HepG2 (cell line): Measurements from ENCODE around the gene TPP2. TPM values are rescaled to one million over a fixed set of nuclear protein-coding genes. Genes with fewer than 3 reads are reported as not detected.

ENCODE experiments used
- ATAC-seq: fragments of 200-7000 bp; cut with Tn5 transposase; 3 replicates; pipeline ENCODE4 v1.9.1; 2020; ENCODE audit warnings: mild to moderate bottlenecking, moderate library complexity
- BruUV-seq: library from RNA; stranded (reverse); fragments of 400-500 nt; replicated peaks from 2 replicates; lab custom pipeline; 2021; lab: Mats Ljungman, UMichigan
- CTCF ChIA-PET: fragments of 300-600 bp; formaldehyde crosslinking; extraction: SDS; loops from one replicate; lab custom pipeline; 2021; ENCODE audit warnings: low total read pairs, inconsistent platforms, low intra/inter-chr PET ratio; lab: Yijun Ruan, JAX
- POLR2A ChIA-PET: fragments of 350-600 bp; sonication (Branson Sonifier 250); formaldehyde crosslinking; loops from one replicate; lab custom pipeline; 2020; ENCODE audit warnings: antibody characterized with exemption, inconsistent platforms; lab: Yijun Ruan, JAX
- DNase-seq: peaks from one replicate; pipeline ENCODE4 v3.0.0-alpha.2; 2015; ENCODE audit warnings: low spot score
- FAIRE-seq: peaks from 3 replicates; lab custom pipeline; 2011; peaks lifted over from hg19 to GRCh38; lab: Jason Lieb, UNC
- H2AFZ ChIP-seq: one replicate; pipeline ENCODE4 v1.6.1; 2011; ENCODE audit warnings: low read length, inconsistent platforms
- H3K27ac ChIP-seq: fragments of 300-600 bp; 3 replicates; pipeline ENCODE4 v1.8.0; 2011; ENCODE audit warnings: mixed run types, mild to moderate bottlenecking, mixed read lengths, low read length, inconsistent platforms; ENCODE audit not compliant: insufficient read depth; ENCODE audit errors: extremely low read length
- H3K27me3 ChIP-seq, 2 experiments: fragments of 200-600 bp in 1 of 2; 2 replicates in 1 of 2; 3 replicates in 1 of 2; pipeline versions ENCODE4 v1.6.0 to v1.8.0; 2011; ENCODE audit warnings: low read length in 2 of 2, mild to moderate bottlenecking in 2 of 2, moderate library complexity in 2 of 2, inconsistent platforms in 1 of 2; ENCODE audit not compliant: insufficient read depth in 2 of 2, control insufficient read depth in 1 of 2
- H3K36me3 ChIP-seq, 2 experiments: fragments of 200-600 bp in 1 of 2; replicated peaks in 1 of 2; 2 replicates in 1 of 2; 3 replicates in 1 of 2; pipeline versions ENCODE4 v1.5.1 to v1.8.0; 2011; ENCODE audit warnings: low read length in 2 of 2, inconsistent platforms in 1 of 2; ENCODE audit not compliant: insufficient read depth in 2 of 2, control insufficient read depth in 1 of 2
- H3K4me1 ChIP-seq: 2 replicates; pipeline ENCODE4 v1.5.1; 2012; ENCODE audit warnings: low read length, inconsistent platforms; ENCODE audit not compliant: insufficient read depth
- H3K4me2 ChIP-seq: 2 replicates; pipeline ENCODE4 v1.6.0; 2011; ENCODE audit warnings: low read depth, low read length, inconsistent platforms
- H3K4me3 ChIP-seq, 3 experiments: fragments of 200-600 bp in 1 of 3; sonication (generic), shearing (Covaris generic) in 1 of 3; replicated peaks in 1 of 3; 2 replicates each; pipeline ENCODE4 v1.5.1; 2011 to 2016; ENCODE audit warnings: low read length in 3 of 3, inconsistent platforms in 2 of 3, low read depth in 2 of 3, mild to moderate bottlenecking in 2 of 3, control low read depth in 1 of 3, mixed read lengths in 1 of 3; ENCODE audit not compliant: insufficient read depth in 1 of 3
- H3K79me2 ChIP-seq: one replicate; pipeline ENCODE4 v1.6.1; 2011; ENCODE audit warnings: low read length, inconsistent platforms; ENCODE audit not compliant: insufficient read depth
- H3K9ac ChIP-seq: 2 replicates; pipeline ENCODE4 v1.6.0; 2011; ENCODE audit warnings: mild to moderate bottlenecking, low read depth, low read length, inconsistent platforms; ENCODE audit not compliant: insufficient read depth
- H3K9me3 ChIP-seq: 2 replicates; pipeline ENCODE4 v1.5.1; 2012; ENCODE audit warnings: mild to moderate bottlenecking, low read length
- H4K20me1 ChIP-seq: 2 replicates; pipeline ENCODE4 v1.6.0; 2011; ENCODE audit warnings: inconsistent platforms, mild to moderate bottlenecking, low read length, moderate library complexity; ENCODE audit not compliant: insufficient read depth
- AHR ChIP-seq: IDR thresholded peaks from 2 replicates; pipeline ENCODE4 v1.6.1; 2018; ENCODE audit warnings: missing genetic modification reagents, missing compliant biosample characterization
- MBNL3 ChIP-seq: fragments of 250-450 bp; sonication (Bioruptor Pico); conservative IDR thresholded peaks from 2 replicates; pipeline ENCODE4 v1.8.0; 2022; ENCODE audit warnings: mild to moderate bottlenecking, inconsistent platforms
- SATB2 ChIP-seq: sonication (generic); formaldehyde crosslinking; IDR thresholded peaks from 2 replicates; pipeline ENCODE4 v1.5.0; 2020; ENCODE audit warnings: missing genetic modification reagents
- XRCC5 ChIP-seq: fragments of 200-400 bp; formaldehyde crosslinking; optimal IDR thresholded peaks from 2 replicates; pipeline ENCODE3; 2017; ENCODE audit warnings: mild to moderate bottlenecking, low read length
- ZNF407 ChIP-seq: sonication (generic); formaldehyde crosslinking; IDR thresholded peaks from one replicate; pipeline ENCODE4 v1.5.1; 2020; ENCODE audit warnings: mild to moderate bottlenecking, missing genetic modification reagents; ENCODE audit errors: not compliant biosample characterization
- ZNF737 ChIP-seq: sonication (generic); formaldehyde crosslinking; IDR thresholded peaks from 2 replicates; pipeline ENCODE4 v1.5.0; 2020; ENCODE audit warnings: missing genetic modification reagents, mild to moderate bottlenecking, borderline replicate concordance
- ZNF766 ChIP-seq: sonication (generic); formaldehyde crosslinking; IDR thresholded peaks from 2 replicates; pipeline ENCODE4 v1.5.0; 2020; ENCODE audit warnings: missing genetic modification reagents, borderline replicate concordance
- WGBS: methylation state at CpG from one replicate; pipeline ENCODE4 v1.1.6; 2017; ENCODE audit warnings: low lambda C conversion rate; 5-methylcytosine and 5-hydroxymethylcytosine counted together
- in situ Hi-C: cut with HindIII; loops from 2 replicates; pipeline ENCODE4 v1.10.0; 2017; ENCODE audit warnings: low pct_unique_long_range_greater_than_20kb; ENCODE audit not compliant: extremely low pct_ligation_motif_present
- intact Hi-C: fragments of 100-400 bp; cut with micrococcal nuclease; formaldehyde crosslinking; loops from one replicate; pipeline ENCODE4 v1.10.0; 2022; ENCODE audit not compliant: unreplicated experiment
- polyA plus RNA-seq, 8 experiments: library from polyadenylated mRNA; depleted of rRNA in 3 of 8; stranded (reverse) in 7 of 8; unstranded in 1 of 8; fragments of >200 nt; fragmentation: Illumina TruSeq in 4 of 8; extraction: Trizol in 4 of 8; gene quantifications; 2 replicates each; pipeline versions ENCODE4 v1.2.1 to v1.2.3, GENCODE V29; 2011 to 2016; ENCODE audit warnings: low read depth in 4 of 8, missing spikeins in 1 of 8, mixed read lengths in 1 of 8; ENCODE audit not compliant: insufficient read depth in 1 of 8
- total RNA-seq, 5 experiments: library from RNA; depleted of rRNA; stranded (reverse); fragments of >200 nt; fragmentation: Illumina TruSeq; extraction: Trizol; gene quantifications; 2 replicates each; pipeline ENCODE4 v1.2.3, GENCODE V29; 2016; ENCODE audit warnings: low read depth in 1 of 5
- TF ChIP-seq, protein P1 (sequence below): sonication (generic); formaldehyde crosslinking; IDR thresholded peaks from 2 replicates; pipeline ENCODE4 v1.5.0; 2020; ENCODE audit warnings: missing genetic modification reagents, mild to moderate bottlenecking, borderline replicate concordance
- TF ChIP-seq, protein P2 (sequence below): sonication (generic); formaldehyde crosslinking; conservative IDR thresholded peaks from 2 replicates; pipeline ENCODE4 v1.8.0; 2022; ENCODE audit warnings: missing genetic modification reagents
- TF ChIP-seq, protein P3 (sequence below): sonication (generic); formaldehyde crosslinking; IDR thresholded peaks from 2 replicates; pipeline ENCODE4 v1.5.1; 2020; ENCODE audit warnings: mild to moderate bottlenecking, missing genetic modification reagents, moderate library complexity

The TPP2 gene
- total and polyA plus RNA-seq, 2 of the 13 experiments (the other 11 are each of a cell fraction or from before 2014, with no cell fraction given): 16.4 to 52.1 TPM

DNA sequence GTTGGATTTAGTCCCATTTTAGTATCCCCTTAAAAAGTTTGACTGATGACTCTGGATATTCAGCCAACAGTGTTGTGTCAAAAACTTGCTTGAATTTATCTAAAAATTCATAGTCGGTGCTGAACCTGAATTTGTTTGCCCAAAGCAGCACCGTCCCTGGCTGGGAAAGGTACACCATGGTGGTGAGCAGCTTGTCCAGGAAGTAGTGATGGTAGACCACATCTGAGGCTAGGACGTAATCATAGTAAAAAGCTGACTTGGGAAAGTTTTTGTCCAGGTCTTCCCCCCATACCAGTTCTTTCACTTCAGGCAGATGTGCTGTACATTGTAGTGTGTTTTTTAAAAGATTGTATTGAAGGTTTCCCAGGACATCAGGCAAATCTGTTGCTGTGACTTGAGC is 89.2 kb downstream of the TPP2 start (continued):
- TF ChIP-seq ZNF766 (CRISPR knock-in tag): no peak

GRCh38 chr13:102687520-102687919 is 90.7 kb downstream of the TPP2 start:
- Histone ChIP-seq H3K4me2 (no peak overlapping the region), H3K9ac (no peak overlapping the region), H2AFZ (no peak overlapping the region), H3K4me1 (peaks cover 7% of the 10 kb centered on the region), H3K79me2 (no peaks in the 10 kb centered on the region), H3K36me3 (no peaks in the 10 kb centered on the region), H3K4me3 (no peak overlapping the region), H3K27me3 (peaks cover 0 to 12% of the 10 kb centered on the region in 2 experiments; a peak in 4 of 5 replicates), H3K27ac (no peak overlapping the region), H4K20me1 (no peaks in the 10 kb centered on the region), H3K9me3 (no peaks in the 10 kb centered on the region)
- DNase-seq (no peak), FAIRE-seq (no peak), ATAC-seq (no peak)
- intact Hi-C loops (no loop called here), in situ Hi-C loops (no loop called here)
- ChIA-PET POLR2A (no interaction called here), CTCF (no interaction called here)
- 64% methylated on average over 7 of the region's 7 CpGs for WGBS
- no TSS peak for BruUV-seq
- no peak for TF ChIP-seq MBNL3
- no peak for TF ChIP-seq AHR (CRISPR knock-in tag)
- TF ChIP-seq, protein P1, sequence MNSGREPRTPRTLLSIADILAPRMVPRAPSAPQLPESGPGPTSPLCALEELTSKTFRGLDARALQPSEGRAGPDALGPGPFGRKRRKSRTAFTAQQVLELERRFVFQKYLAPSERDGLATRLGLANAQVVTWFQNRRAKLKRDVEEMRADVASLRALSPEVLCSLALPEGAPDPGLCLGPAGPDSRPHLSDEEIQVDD (CRISPR knock-in tag): no peak
- TF ChIP-seq, protein P2, sequence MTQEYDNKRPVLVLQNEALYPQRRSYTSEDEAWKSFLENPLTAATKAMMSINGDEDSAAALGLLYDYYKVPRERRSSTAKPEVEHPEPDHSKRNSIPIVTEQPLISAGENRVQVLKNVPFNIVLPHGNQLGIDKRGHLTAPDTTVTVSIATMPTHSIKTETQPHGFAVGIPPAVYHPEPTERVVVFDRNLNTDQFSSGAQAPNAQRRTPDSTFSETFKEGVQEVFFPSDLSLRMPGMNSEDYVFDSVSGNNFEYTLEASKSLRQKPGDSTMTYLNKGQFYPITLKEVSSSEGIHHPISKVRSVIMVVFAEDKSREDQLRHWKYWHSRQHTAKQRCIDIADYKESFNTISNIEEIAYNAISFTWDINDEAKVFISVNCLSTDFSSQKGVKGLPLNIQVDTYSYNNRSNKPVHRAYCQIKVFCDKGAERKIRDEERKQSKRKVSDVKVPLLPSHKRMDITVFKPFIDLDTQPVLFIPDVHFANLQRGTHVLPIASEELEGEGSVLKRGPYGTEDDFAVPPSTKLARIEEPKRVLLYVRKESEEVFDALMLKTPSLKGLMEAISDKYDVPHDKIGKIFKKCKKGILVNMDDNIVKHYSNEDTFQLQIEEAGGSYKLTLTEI: no peak
- no peak for TF ChIP-seq ZNF737 (CRISPR knock-in tag)
- no peak for TF ChIP-seq ZNF407 (CRISPR knock-in tag)
- no peak for TF ChIP-seq XRCC5
- no peak for TF ChIP-seq SATB2
- TF ChIP-seq, protein P3, sequence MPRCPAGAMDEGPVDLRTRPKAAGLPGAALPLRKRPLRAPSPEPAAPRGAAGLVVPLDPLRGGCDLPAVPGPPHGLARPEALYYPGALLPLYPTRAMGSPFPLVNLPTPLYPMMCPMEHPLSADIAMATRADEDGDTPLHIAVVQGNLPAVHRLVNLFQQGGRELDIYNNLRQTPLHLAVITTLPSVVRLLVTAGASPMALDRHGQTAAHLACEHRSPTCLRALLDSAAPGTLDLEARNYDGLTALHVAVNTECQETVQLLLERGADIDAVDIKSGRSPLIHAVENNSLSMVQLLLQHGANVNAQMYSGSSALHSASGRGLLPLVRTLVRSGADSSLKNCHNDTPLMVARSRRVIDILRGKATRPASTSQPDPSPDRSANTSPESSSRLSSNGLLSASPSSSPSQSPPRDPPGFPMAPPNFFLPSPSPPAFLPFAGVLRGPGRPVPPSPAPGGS (CRISPR knock-in tag): no peak
